Measurements from ENCODE around the gene CISTR.

CISTR gene

GRCh38 chr12:53749986-53750811, 1.6 kb downstream of the CISTR start:
- H3K27ac ChIP-seq: no peak overlapping the region
- TF ChIP-seq CTCF (IDR thresholded peaks at IDR 0.05): no peak
- TF ChIP-seq ZFX (IDR thresholded peaks at IDR 0.05; ENCODE audit: borderline replicate concordance): no peak

GRCh38 chr12:53748072-53748840, 3.5 kb downstream of the CISTR start:
- H3K27ac ChIP-seq: no peak overlapping the region
- TF ChIP-seq ZFX (IDR thresholded peaks at IDR 0.05; ENCODE audit: borderline replicate concordance): no peak
- TF ChIP-seq CTCF (IDR thresholded peaks at IDR 0.05): no peak

- no peak overlapping the region for H3K27ac ChIP-seq
- TF ChIP-seq CTCF (IDR thresholded peaks at IDR 0.05) (no peak), ZFX (IDR thresholded peaks at IDR 0.05; ENCODE audit: borderline replicate concordance) (no peak)
Observed at GRCh38 chr12:53747095-53747494, 4.7 kb downstream of the CISTR start.

GRCh38 chr12:53746592-53747092, 5.1 kb downstream of the CISTR start:
- H3K27ac ChIP-seq: no peak overlapping the region
- TF ChIP-seq CTCF (IDR thresholded peaks at IDR 0.05) (peak; percentile 100), ZFX (IDR thresholded peaks at IDR 0.05; ENCODE audit: borderline replicate concordance) (no peak)

GRCh38 chr12:53744751-53745150, 7.0 kb downstream of the CISTR start:
- no peak overlapping the region for H3K27ac ChIP-seq
- TF ChIP-seq CTCF (IDR thresholded peaks at IDR 0.05): no peak
- no peak for TF ChIP-seq ZFX (IDR thresholded peaks at IDR 0.05; ENCODE audit: borderline replicate concordance)

- H3K27ac ChIP-seq: no peak overlapping the region
- TF ChIP-seq CTCF (IDR thresholded peaks at IDR 0.05) (no peak), ZFX (IDR thresholded peaks at IDR 0.05; ENCODE audit: borderline replicate concordance) (no peak)
Observed at GRCh38 chr12:53744130-53744441, 7.7 kb downstream of the CISTR start.
